Measurements from ENCODE around the gene LPO.

Gene LPO

DNA sequence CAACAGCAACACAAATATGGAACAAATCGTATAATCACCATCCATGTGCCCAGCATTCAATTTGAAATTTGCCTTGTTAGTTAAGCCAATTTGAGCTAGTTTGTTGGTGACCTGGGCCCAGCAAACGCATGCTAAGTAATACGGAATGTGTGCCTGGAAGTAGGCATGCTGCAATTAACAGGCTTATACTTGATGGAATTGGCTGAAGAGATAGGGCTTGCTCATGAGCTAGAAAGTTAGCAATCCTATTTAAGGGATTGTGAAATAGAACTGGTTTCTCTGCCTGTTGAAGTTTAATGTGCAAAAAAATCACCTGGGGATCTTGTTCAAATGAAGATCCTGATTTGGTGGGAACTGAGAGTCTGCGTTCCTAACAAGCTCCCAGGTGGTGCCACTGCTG, 8.5 kb upstream of the LPO start:
- DNase-seq = no peak

GRCh38 chr17:58231641-58232040, 6.7 kb upstream of the LPO start:
- DNase-seq = peak; percentile 35

GRCh38 chr17:58232707-58233156, 5.7 kb upstream of the LPO start:
- peak; percentile 59 for DNase-seq

GRCh38 chr17:58233543-58233942, 4.8 kb upstream of the LPO start:
- DNase-seq = no peak

DNA sequence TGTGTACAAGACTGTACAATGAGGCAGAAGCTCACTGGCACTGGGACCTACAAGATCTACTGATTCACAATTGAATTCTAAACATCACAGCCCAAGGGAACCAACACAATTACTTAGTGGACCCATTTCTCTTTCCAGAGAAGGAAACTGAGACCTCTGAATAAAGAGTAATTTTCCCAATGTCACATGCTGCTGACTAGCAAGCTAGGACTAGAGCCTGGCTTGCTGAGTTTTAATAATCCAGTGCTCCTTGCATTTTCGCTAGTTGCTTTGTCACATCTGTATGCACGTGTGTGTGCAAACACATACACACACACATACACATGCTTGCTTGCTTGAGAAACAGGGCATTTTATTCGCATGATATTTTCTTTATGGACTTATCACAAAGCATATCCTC, 3.9 kb upstream of the LPO start:
- DNase-seq = no peak

DNA sequence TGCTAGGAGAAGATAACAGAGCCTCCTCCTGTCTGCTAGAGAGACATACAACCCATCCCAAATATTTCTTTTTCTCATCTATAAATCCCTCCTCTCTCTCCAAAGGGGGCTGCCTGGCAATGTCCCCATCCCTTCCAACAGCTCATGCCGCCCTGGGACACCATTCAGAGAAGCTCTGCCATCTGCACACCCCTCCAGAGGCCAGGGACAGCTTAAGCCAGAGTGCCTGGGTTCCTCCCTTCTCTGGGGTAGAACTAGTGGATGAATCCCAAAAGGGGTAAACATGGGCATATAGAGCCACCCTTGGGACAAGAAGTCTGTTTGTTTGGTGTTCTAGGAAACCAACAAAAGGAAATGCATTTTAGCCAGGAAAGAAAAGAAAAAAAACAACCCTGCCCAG, 2.6 kb upstream of the LPO start:
- DNase-seq = no peak

- no peak for DNase-seq
Measured at GRCh38 chr17:58236394-58236793, 2.0 kb upstream of the LPO start.

- no peak for DNase-seq
Measured at GRCh38 chr17:58239987-58240386, 1.6 kb downstream of the LPO start.

DNA sequence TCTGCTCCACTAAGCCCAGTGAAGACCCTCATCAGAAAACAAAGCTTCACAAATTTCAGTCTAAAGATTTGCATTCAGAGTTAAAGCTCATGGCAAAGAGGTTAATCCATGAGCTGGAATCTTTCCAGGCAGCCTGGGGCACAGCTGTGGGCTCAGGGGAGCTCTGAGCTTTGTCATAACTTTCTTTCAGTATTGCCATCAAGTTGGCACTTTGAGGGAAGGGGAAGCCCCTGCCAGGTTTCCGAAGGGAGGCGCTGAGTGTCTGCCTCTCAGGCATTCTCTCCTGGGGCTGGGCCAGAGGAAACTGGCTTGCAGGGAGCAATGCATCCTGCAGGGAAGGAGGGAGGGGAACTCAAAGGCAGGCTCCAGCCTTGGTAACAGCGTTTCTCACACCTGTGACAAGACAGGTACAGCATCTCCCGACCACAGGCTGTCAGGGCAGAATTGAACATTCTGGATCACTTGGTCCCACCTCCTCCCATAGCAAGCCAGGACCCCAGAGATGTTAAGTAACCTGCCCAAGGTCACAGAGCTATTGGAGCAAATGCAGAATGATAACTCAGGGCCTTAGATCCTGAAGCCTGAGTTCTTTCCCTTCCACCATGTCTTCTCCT, 3.9 kb downstream of the LPO start:
- DNase-seq = no peak

GRCh38 chr17:58244963-58245362, 6.6 kb downstream of the LPO start:
- no peak for DNase-seq

- DNase-seq = no peak
Measured at GRCh38 chr17:58245428-58246103, 7.2 kb downstream of the LPO start.

- DNase-seq = no peak
Measured at GRCh38 chr17:58246104-58246740, 7.8 kb downstream of the LPO start.

DNA sequence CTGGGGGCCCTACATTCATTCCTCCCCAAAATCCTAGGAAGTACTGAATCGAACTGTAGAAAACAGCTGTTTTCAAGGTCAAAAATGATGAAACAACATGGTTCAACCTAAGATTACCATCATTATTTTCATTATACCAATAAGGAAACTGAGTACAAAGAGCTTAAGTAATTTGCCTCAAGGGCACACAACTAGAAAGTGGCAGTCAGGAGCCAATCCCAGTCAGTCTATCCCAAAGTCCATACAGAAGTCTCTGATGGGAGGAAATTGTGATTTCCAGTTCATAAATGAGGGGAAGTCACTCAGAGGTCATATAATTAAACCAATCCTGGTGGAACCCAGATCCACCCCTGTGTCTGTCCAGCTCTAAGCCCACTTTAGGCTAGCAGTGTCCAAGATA, 8.4 kb downstream of the LPO start:
- DNase-seq = no peak

GRCh38 chr17:58247511-58248363, 9.4 kb downstream of the LPO start:
- DNase-seq = no peak

- no peak for DNase-seq
Measured at GRCh38 chr17:58248955-58249269, 10.5 kb downstream of the LPO start.

GRCh38 chr17:58249270-58250133, 11.1 kb downstream of the LPO start:
- peak; percentile 58 for DNase-seq

DNA sequence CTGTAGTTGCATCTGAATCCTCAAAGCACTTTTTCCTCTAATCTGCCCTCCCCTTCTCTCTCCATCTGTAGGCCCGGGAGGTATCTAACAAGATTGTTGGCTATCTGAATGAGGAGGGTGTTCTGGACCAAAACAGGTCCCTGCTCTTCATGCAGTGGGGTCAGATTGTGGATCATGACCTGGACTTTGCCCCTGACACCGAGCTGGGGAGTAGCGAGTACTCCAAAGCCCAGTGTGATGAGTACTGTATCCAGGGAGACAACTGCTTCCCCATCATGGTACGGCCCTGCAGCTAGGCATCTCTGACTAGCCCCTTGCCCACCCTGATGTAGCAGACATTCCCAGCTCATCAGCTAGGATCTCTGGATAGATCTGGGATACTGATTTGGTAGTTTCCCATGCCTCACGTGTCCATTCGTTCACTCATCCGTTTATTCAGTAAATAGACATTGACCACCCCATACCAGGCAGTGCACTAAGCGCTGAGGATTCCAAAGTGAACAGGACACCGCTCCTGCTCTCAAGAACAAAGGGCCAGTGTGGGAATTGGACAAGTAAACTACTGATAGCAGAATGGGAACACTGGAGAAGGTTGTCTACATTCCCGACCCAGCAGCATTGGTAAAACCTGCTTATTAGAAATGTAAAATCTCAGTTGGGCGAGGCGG, 12.1 kb downstream of the LPO start:
- no peak for DNase-seq

DNA sequence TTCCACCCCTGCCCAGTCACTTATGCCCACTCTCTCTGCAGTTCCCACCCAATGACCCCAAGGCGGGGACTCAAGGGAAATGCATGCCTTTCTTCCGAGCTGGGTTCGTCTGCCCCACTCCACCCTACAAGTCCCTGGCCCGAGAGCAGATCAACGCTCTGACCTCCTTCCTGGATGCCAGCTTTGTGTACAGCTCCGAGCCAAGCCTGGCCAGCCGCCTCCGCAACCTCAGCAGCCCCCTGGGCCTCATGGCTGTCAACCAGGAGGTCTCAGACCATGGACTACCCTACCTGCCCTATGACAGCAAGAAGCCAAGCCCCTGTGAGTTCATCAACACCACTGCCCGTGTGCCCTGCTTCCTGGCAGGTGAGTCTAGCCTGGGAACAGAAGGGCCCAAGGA, 13.8 kb downstream of the LPO start:
- DNase-seq = no peak

DNA sequence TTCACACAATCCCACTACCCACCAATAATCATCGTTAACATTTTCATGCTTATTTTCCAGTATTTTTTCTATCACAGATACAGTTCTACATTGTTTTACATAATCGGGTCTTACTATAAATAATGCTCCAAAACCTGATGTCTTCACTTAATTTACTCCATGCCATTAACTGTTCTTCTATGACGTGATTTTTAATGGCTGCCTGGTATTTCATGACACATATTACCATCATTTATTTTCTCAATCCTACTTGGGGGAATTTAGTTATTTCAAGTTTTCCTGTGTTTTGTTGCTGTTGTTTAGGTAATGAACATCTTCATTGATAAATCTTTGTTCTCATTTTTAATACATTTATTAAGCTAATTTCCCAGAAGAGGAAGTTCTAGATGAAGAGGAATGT, 14.7 kb downstream of the LPO start:
- no peak for DNase-seq

GRCh38 chr17:58254803-58255202, 16.4 kb downstream of the LPO start:
- no peak for DNase-seq

GRCh38 chr17:58262149-58262548, 23.8 kb downstream of the LPO start:
- no peak for DNase-seq

DNA sequence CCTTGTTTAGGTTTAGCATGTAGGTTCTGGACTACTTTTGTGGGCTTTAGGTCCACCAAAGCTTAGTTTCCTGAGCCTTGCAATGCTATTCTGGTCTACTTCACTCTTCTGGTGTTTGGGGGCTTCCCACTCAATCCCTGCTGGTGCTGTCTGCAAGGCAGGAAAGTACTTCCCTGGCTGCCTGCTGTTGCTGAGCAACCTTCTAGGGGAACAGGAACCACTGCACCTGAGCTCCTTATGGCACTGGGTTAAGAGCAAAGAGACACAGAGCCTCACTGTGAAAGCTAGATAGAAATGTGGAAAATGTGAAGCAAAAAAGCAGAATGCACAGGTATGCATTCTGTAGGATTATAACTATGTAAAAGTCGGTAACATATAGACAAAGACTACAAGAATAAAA, 25.4 kb downstream of the LPO start:
- DNase-seq = no peak

All from fibroblast of skin of scalp (primary cell).